CD14-positive monocyte (primary cell): Measurements from ENCODE around the gene SKIDA1. TPM values are rescaled to one million over a fixed set of nuclear protein-coding genes. Genes with fewer than 3 reads are reported as not detected.

ENCODE experiments used
- DNase-seq, 3 donors: peaks; one replicate each; pipeline ENCODE4 v3.0.0-alpha.2; 2011 to 2022
- H2AFZ ChIP-seq: 2 replicates; pipeline ENCODE4 v1.6.0; 2012; ENCODE audit warnings: mild to moderate bottlenecking, low read depth, low read length, inconsistent platforms; ENCODE audit not compliant: insufficient read depth, poor library complexity, severe bottlenecking
- H3K27ac ChIP-seq, 2 donors: 1 replicate in 1 of 2; 2 replicates in 1 of 2; pipeline ENCODE4 v1.5.1; 2012 to 2013; ENCODE audit warnings: low read length in 2 of 2, control low read depth in 1 of 2, inconsistent platforms in 1 of 2, low read depth in 1 of 2, mild to moderate bottlenecking in 1 of 2
- H3K27me3 ChIP-seq, 2 donors: one replicate each; pipeline versions ENCODE4 v1.6.0 to v1.6.1; 2011 to 2013; ENCODE audit warnings: low read length in 2 of 2; ENCODE audit not compliant: control insufficient read depth in 2 of 2, insufficient read depth in 2 of 2
- H3K36me3 ChIP-seq, 2 donors: replicated peaks in 1 of 2; 1 replicate in 1 of 2; 2 replicates in 1 of 2; pipeline versions ENCODE4 v1.5.1 to v1.6.1; 2012 to 2013; ENCODE audit warnings: low read length in 2 of 2, control low read depth in 1 of 2, inconsistent platforms in 1 of 2, mild to moderate bottlenecking in 1 of 2; ENCODE audit not compliant: insufficient read depth in 2 of 2, control insufficient read depth in 1 of 2
- H3K4me1 ChIP-seq, 2 donors: 1 replicate in 1 of 2; 2 replicates in 1 of 2; pipeline versions ENCODE4 v1.5.1 to v1.6.1; 2012 to 2013; ENCODE audit warnings: low read length in 2 of 2, control low read depth in 1 of 2, inconsistent platforms in 1 of 2, mild to moderate bottlenecking in 1 of 2, moderate library complexity in 1 of 2; ENCODE audit not compliant: insufficient read depth in 2 of 2, control insufficient read depth in 1 of 2
- H3K4me2 ChIP-seq: replicated peaks from 2 replicates; pipeline ENCODE3; 2012; ENCODE audit warnings: low read length, moderate library complexity, mild to moderate bottlenecking; ENCODE audit not compliant: poor library complexity, severe bottlenecking; ENCODE audit errors: extremely low read depth
- H3K4me3 ChIP-seq, 3 experiments: fragments of 200-600 bp in 1 of 3; sonication (generic) in 1 of 3; replicated peaks in 1 of 3; 1 replicate in 2 of 3; 2 replicates in 1 of 3; pipeline ENCODE4 v1.5.1; 2011 to 2013; ENCODE audit warnings: low read length in 3 of 3, mild to moderate bottlenecking in 3 of 3, control low read depth in 2 of 3, low read depth in 2 of 3, inconsistent platforms in 1 of 3, moderate library complexity in 1 of 3
- H3K79me2 ChIP-seq: 2 replicates; pipeline ENCODE4 v1.6.0; 2012; ENCODE audit warnings: mild to moderate bottlenecking, control low read depth, inconsistent platforms, low read length, moderate library complexity; ENCODE audit not compliant: insufficient read depth
- H3K9ac ChIP-seq: 2 replicates; pipeline ENCODE4 v1.6.0; 2017; ENCODE audit warnings: low read length, mild to moderate bottlenecking; ENCODE audit not compliant: insufficient read depth, poor library complexity, severe bottlenecking
- H3K9me3 ChIP-seq, 2 donors: replicated peaks in 1 of 2; 1 replicate in 1 of 2; 2 replicates in 1 of 2; pipeline versions ENCODE4 v1.5.1 to v1.6.1; 2012 to 2013; ENCODE audit warnings: low read length in 2 of 2, control low read depth in 1 of 2; ENCODE audit not compliant: control insufficient read depth in 1 of 2, insufficient read depth in 1 of 2
- H4K20me1 ChIP-seq: 2 replicates; pipeline ENCODE4 v1.6.0; 2012; ENCODE audit warnings: mild to moderate bottlenecking, low read length, control low read depth, moderate library complexity; ENCODE audit not compliant: insufficient read depth
- H3K27ac Mint-ChIP-seq, 7 donors: one replicate each; pipeline ENCODE4 v1.8.0; 2020; ENCODE audit warnings: mild to moderate bottlenecking in 7 of 7, mixed read lengths in 7 of 7, moderate library complexity in 6 of 7, inconsistent platforms in 2 of 7
- H3K27me3 Mint-ChIP-seq, 3 donors: one replicate each; pipeline ENCODE4 v1.8.0; 2021 to 2022; ENCODE audit warnings: low read depth in 3 of 3, mild to moderate bottlenecking in 3 of 3, mixed read lengths in 3 of 3, moderate library complexity in 3 of 3, inconsistent platforms in 1 of 3
- H3K36me3 Mint-ChIP-seq, 2 donors: one replicate each; pipeline ENCODE4 v1.8.0; 2020; ENCODE audit warnings: mixed read lengths in 2 of 2, inconsistent platforms in 1 of 2, mild to moderate bottlenecking in 1 of 2
- H3K4me1 Mint-ChIP-seq: one replicate; pipeline ENCODE4 v1.8.0; 2020; ENCODE audit warnings: mild to moderate bottlenecking, mixed read lengths
- H3K4me3 Mint-ChIP-seq, 2 donors: one replicate each; pipeline ENCODE4 v1.8.0; 2020; ENCODE audit warnings: mild to moderate bottlenecking in 2 of 2, mixed read lengths in 2 of 2, moderate library complexity in 1 of 2
- H3K9me3 Mint-ChIP-seq, 7 donors: one replicate each; pipeline ENCODE4 v1.8.0; 2020 to 2022; ENCODE audit warnings: mixed read lengths in 7 of 7, mild to moderate bottlenecking in 6 of 7, moderate library complexity in 6 of 7, inconsistent platforms in 2 of 7
- CTCF ChIP-seq: fragments of 200-600 bp; IDR thresholded peaks from one replicate; pipeline ENCODE4 v1.8.0; 2022; ENCODE audit warnings: antibody characterized with exemption, mild to moderate bottlenecking
- WGBS: methylation state at CpG from one replicate; pipeline ENCODE4 v1.1.5; 2013; ENCODE audit warnings: missing lambda C conversion rate; ENCODE audit not compliant: insufficient coverage; 5-methylcytosine and 5-hydroxymethylcytosine counted together
- intact Hi-C, 2 donors: fragments of 100-400 bp; cut with micrococcal nuclease; formaldehyde crosslinking; loops; one replicate each; pipeline versions ENCODE4 v1.15.0 to v1.15.1; 2023
- polyA plus RNA-seq, 3 donors: library from polyadenylated mRNA; depleted of rRNA in 1 of 3; unstranded in 2 of 3; stranded (reverse) in 1 of 3; fragments of 300-500 nt in 2 of 3; fragments of >200 nt in 1 of 3; fragmentation: Illumina TruSeq in 2 of 3; gene quantifications; 1 replicate in 2 of 3; 2 replicates in 1 of 3; pipeline ENCODE4 v1.2.3, GENCODE V29; 2012 to 2021

Gene SKIDA1
- polyA plus RNA-seq, 3 donors = 0.04 to 0.15 TPM; not detected in 1

GRCh38 chr10:21493784-21494183, 31.7 kb downstream of the SKIDA1 start:
- intact Hi-C loops = loop anchor here in 1 of 2 donors (2.0 to 10.0 kb wide), 3 partner anchors 181 to 464 kb away; no protein-coding TSS in a partner anchor
- peak overlapping the region in 1 of 7 donors; percentile 25 for H3K27ac Mint-ChIP-seq
- H3K36me3 ChIP-seq = no peaks in the 10 kb centered on the region
- 0% methylated on average over 5 of the region's 9 CpGs for WGBS
- H3K27me3 ChIP-seq = peaks cover 16 to 40% of the 10 kb centered on the region in 2 donors
- H3K9me3 Mint-ChIP-seq = peaks cover 0 to 10% (median 0%) of the 10 kb centered on the region in 7 donors
- peak overlapping the region; percentile 93 for H2AFZ ChIP-seq
- H3K27me3 Mint-ChIP-seq = peaks cover 35 to 55% (median 38%) of the 10 kb centered on the region in 3 donors
- peaks cover 33 to 40% of the 10 kb centered on the region in 2 donors for H3K4me1 ChIP-seq
- peak overlapping the region; percentile 49 for H3K9ac ChIP-seq
- H3K9me3 ChIP-seq = peaks cover 0 to under 1% of the 10 kb centered on the region in 2 donors
- H3K79me2 ChIP-seq = no peaks in the 10 kb centered on the region
- peak overlapping the region; percentile 100 for H3K4me2 ChIP-seq
- H3K27ac ChIP-seq = no peak overlapping the region
- peak in 2 of 3 donors; percentile 24 to 32 for DNase-seq
- peak overlapping the region; percentile 85 to 96 for H3K4me3 Mint-ChIP-seq
- no peaks in the 10 kb centered on the region for H4K20me1 ChIP-seq
- peaks cover 2 to 4% of the 10 kb centered on the region in 2 donors for H3K36me3 Mint-ChIP-seq
- H3K4me1 Mint-ChIP-seq = peaks cover 25% of the 10 kb centered on the region
- H3K4me3 ChIP-seq = peak overlapping the region; percentile 52 to 84 (median 59)
- no peak for TF ChIP-seq CTCF

- Histone ChIP-seq H3K4me1 (peaks cover 32 to 37% of the 10 kb centered on the region in 2 donors), H3K36me3 (no peaks in the 10 kb centered on the region), H2AFZ (no peak overlapping the region), H3K4me3 (no peak overlapping the region), H3K9me3 (no peaks in the 10 kb centered on the region), H3K9ac (no peak overlapping the region), H3K79me2 (no peaks in the 10 kb centered on the region), H3K4me2 (no peak overlapping the region), H4K20me1 (no peaks in the 10 kb centered on the region), H3K27me3 (peaks cover 3 to 26% of the 10 kb centered on the region in 2 donors), H3K27ac (no peak overlapping the region)
- peaks cover 21 to 41% (median 24%) of the 10 kb centered on the region in 3 donors for H3K27me3 Mint-ChIP-seq
- TF ChIP-seq CTCF = no peak
- no peak for DNase-seq
- intact Hi-C loops = loop anchor here in 1 of 2 donors (5.0 to 10.0 kb wide), 2 partner anchors 182 to 465 kb away; no protein-coding TSS in a partner anchor
- H3K4me3 Mint-ChIP-seq = no peak overlapping the region
- peaks cover 0 to 3% (median 0%) of the 10 kb centered on the region in 7 donors for H3K9me3 Mint-ChIP-seq
- H3K4me1 Mint-ChIP-seq = peaks cover 23% of the 10 kb centered on the region
- H3K36me3 Mint-ChIP-seq = peaks cover 2% of the 10 kb centered on the region in 2 donors
- H3K27ac Mint-ChIP-seq = no peak overlapping the region
- WGBS = no CpG with 5 or more reads among the region's 3 CpGs
Measured at GRCh38 chr10:21492421-21492820, 33.1 kb downstream of the SKIDA1 start.
